ENCODE results near the gene PVALEF. TPM values are rescaled to one million over a fixed set of nuclear protein-coding genes. Genes with fewer than 3 reads are reported as not detected.
A peak's percentile ranks its signal among the peaks of the same experiment; 100 is the strongest.

PVALEF gene
- total and polyA plus RNA-seq, 2 of the 8 experiments (the other 6 are each of a cell fraction or from before 2014, with no cell fraction given), result 0.03 TPM; not detected in 1

DNA sequence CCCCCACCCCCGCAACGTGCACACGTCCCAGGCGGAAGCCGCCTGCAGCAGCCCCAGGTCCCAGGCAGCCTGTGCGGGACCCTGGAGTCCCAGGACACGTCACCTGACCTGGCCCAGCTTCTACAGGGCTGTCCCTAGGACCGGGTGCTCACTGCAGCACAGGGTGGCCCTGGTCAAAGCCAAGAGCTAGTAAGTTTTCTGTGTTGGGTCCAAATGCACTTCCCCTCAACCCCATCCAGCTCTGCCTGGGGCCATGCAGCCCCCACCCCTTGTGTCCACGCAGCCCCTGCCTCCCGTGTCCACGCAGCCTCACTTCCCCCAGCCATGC, 22.1 kb upstream of the PVALEF start:
- Histone ChIP-seq H2BK20ac (ENCODE audit: low read length) (no peak overlapping the region), H3K9me3 (ENCODE audit: insufficient read depth in 2 of 2, low read depth in 1 of 2, low read length in 1 of 2) (peaks cover 2 to 7% of the 10 kb centered on the region in 2 experiments; a peak in 2 of 4 replicates), H3K4ac (replicated peaks; ENCODE audit: insufficient read length, low read depth, low read length) (no peak overlapping the region), H3K56ac (replicated peaks; ENCODE audit: insufficient read length, low read depth, low read length) (no peak overlapping the region), H3K79me1 (ENCODE audit: low read depth, low read length) (no peaks in the 10 kb centered on the region), H2BK15ac (ENCODE audit: low read length) (no peak overlapping the region; the same call in 1 of the 2 replicates), H3K4me3 (ENCODE audit: extremely low read depth in 1 of 4, insufficient read depth in 2 of 4, low read depth in 3 of 4, low read length in 4 of 4) (no peak overlapping the region), H3K23ac (ENCODE audit: insufficient read length) (no peak overlapping the region), H3K4me1 (replicated peaks in 1 of 4; ENCODE audit: control insufficient read depth in 3 of 4, insufficient read depth in 4 of 4, low read length in 3 of 4) (peaks cover 0 to 2% (median 0%) of the 10 kb centered on the region in 4 experiments; a peak in 4 of 7 replicates), H3K14ac (ENCODE audit: insufficient read length) (no peak overlapping the region), H2BK120ac (replicated peaks; ENCODE audit: low read depth, low read length) (peak overlapping the region; percentile 71), H4K20me1 (replicated peaks in 1 of 2; ENCODE audit: control insufficient read depth in 1 of 2, insufficient read depth in 2 of 2, low read length in 2 of 2) (peaks cover 0 to 5% of the 10 kb centered on the region in 2 experiments), H3K4me2 (ENCODE audit: insufficient read depth in 1 of 2, low read depth in 2 of 2, low read length in 2 of 2) (no peak overlapping the region), H2AFZ (ENCODE audit: low read length) (0 out of 2 replicates have a peak overlapping the region, but pooled peaks have one; percentile 21), H3K18ac (ENCODE audit: extremely low read depth, low read length) (no peak overlapping the region), H2BK5ac (ENCODE audit: low read depth, low read length) (no peak overlapping the region), H4K91ac (replicated peaks; ENCODE audit: insufficient read length, low read length) (peak overlapping the region; percentile 70), H3K27me3 (replicated peaks in 1 of 4; ENCODE audit: control insufficient read depth in 3 of 4, extremely low read depth in 1 of 4, insufficient read depth in 3 of 4, low read length in 3 of 4) (no peaks in the 10 kb centered on the region), H3K36me3 (ENCODE audit: control insufficient read depth in 2 of 4, insufficient read depth in 4 of 4, low read length in 3 of 4) (no peaks in the 10 kb centered on the region), H2AK5ac (ENCODE audit: low read depth, low read length) (no peak overlapping the region), H3K9ac (replicated peaks in 1 of 4; ENCODE audit: extremely low read depth in 1 of 4, low read depth in 3 of 4, low read length in 3 of 4) (no peak overlapping the region), H4K5ac (ENCODE audit: insufficient read length, low read depth, low read length) (no peak overlapping the region), H3K27ac (ENCODE audit: low read depth, low read length) (no peak overlapping the region), H3K79me2 (ENCODE audit: control insufficient read depth in 1 of 2, insufficient read depth in 2 of 2, low read length in 2 of 2) (no peaks in the 10 kb centered on the region), H4K8ac (ENCODE audit: extremely low read depth, insufficient read depth, low read length) (peak overlapping the region; percentile 51; the same call in 1 of the 2 replicates), H3K23me2 (ENCODE audit: low read depth, low read length) (no peaks in the 10 kb centered on the region), H2BK12ac (ENCODE audit: low read depth, low read length) (no peak overlapping the region; the same call in 1 of the 2 replicates)
- WGBS, 2 experiments (ENCODE audit: extremely low coverage in 1 of 2, insufficient coverage in 1 of 2, insufficient read length in 1 of 2, insufficient replicate concordance in 2 of 2, low coverage in 1 of 2, low lambda C conversion rate in 2 of 2, missing lambda C conversion rate in 1 of 2), result 82% methylated on average over 8 of the region's 11 CpGs; no CpG with 5 or more reads in 1 of the 2 experiments
- DNase-seq (ENCODE audit: low read depth in 1 of 2, low spot score in 2 of 2) (no peak), FAIRE-seq (no peak)
- ChIA-PET CTCF (ENCODE audit: partially characterized antibody) (interaction anchor here (0.7 to 4.3 kb wide), 24 partner anchors 10 to 121 kb away, joined by 3 to 24 read pairs (median 4); partner anchors contain the start of genes NDUFAF8 and TEPSIN), POLR2A (ENCODE audit: partially characterized antibody) (interaction anchor here (1.5 to 1.6 kb wide), 2 partner anchors 96 to 101 kb away, joined by 3 to 6 read pairs; partner anchors contain the start of genes NDUFAF8 and TEPSIN)
- TF ChIP-seq SP4 (IDR thresholded peaks at IDR 0.05; ENCODE audit: low read length), result no peak
- no peak for TF ChIP-seq HDAC2 (IDR thresholded peaks at IDR 0.05; ENCODE audit: borderline replicate concordance in 1 of 2, low read depth in 2 of 2, low read length in 2 of 2)
- TF ChIP-seq MAFK (IDR thresholded peaks at IDR 0.05; ENCODE audit: low read depth, low read length), result no peak
- no peak for TF ChIP-seq EP300 (IDR thresholded peaks at IDR 0.05; ENCODE audit: borderline replicate concordance in 1 of 2, low read depth in 2 of 2, low read length in 2 of 2)
- no peak for TF ChIP-seq POU5F1 (IDR thresholded peaks at IDR 0.05; ENCODE audit: low read depth, low read length)
- TF ChIP-seq PHF8 (conservative IDR thresholded peaks at IDR 0.05; ENCODE audit: low read depth, low read length), result no peak
- TF ChIP-seq, protein P1, sequence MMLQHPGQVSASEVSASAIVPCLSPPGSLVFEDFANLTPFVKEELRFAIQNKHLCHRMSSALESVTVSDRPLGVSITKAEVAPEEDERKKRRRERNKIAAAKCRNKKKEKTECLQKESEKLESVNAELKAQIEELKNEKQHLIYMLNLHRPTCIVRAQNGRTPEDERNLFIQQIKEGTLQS (IDR thresholded peaks at IDR 0.05; ENCODE audit: insufficient read depth, low read depth, low read length), result no peak
- TF ChIP-seq RBBP5 (IDR thresholded peaks at IDR 0.05; ENCODE audit: borderline replicate concordance, low read depth, low read length), result no peak
- no peak for TF ChIP-seq ZNF274 (IDR thresholded peaks at IDR 0.05; ENCODE audit: borderline replicate concordance, extremely low read depth, low read length)
- TF ChIP-seq SIN3A (conservative IDR thresholded peaks at IDR 0.05 in 1 of 2, IDR thresholded peaks at IDR 0.05 in 1 of 2; ENCODE audit: low read depth in 1 of 2, low read length in 2 of 2), result no peak
